ENCODE data around the gene PBXIP1.
"Not testable (repeated sequence)": the region's sequence is repeated elsewhere in the genome, so short reads cannot be mapped to it uniquely, and the experiment has no call there.

The PBXIP1 gene

DNA sequence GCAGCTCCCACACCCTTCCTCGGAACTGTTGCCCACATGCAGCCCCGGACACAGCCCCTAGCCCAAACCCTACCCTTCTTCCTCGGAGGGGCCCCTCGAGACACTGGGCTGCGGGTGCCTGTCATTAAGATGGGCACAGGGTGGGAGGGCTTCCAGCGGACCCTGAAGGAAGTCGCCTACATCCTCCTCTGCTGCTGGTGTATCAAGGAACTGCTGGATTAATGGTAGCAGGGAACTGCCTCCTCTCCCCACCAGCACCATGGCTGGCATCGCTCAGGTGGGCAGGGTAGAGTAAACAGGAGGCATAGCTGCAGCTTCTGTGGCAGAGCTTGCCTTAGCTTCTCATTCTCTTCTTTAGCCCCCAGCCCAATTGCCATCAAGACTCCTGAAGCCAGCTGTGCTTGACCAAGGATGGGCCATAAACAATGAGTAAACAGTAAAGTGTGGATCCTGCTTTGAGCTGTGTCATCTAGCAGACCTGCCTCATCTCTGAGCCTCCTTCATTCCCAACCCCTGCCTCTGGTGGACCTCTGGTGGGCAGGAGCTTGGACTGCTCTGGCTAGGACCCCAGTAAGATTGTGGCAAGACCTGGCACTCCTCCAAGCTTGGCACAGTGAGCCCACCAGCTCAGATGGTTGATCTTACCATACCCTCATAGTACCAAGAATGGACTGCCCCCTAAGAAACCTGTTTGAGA is 37.8 kb upstream of the PBXIP1 start, which contains the start of gene LENEP:
TSS of gene LENEP (plus strand) at position 15 of the 697 bp plus-strand sequence. CDS start at position 37, 22 bp downstream.
- no peak for DNase-seq (ENCODE audit: low spot score)

DNA sequence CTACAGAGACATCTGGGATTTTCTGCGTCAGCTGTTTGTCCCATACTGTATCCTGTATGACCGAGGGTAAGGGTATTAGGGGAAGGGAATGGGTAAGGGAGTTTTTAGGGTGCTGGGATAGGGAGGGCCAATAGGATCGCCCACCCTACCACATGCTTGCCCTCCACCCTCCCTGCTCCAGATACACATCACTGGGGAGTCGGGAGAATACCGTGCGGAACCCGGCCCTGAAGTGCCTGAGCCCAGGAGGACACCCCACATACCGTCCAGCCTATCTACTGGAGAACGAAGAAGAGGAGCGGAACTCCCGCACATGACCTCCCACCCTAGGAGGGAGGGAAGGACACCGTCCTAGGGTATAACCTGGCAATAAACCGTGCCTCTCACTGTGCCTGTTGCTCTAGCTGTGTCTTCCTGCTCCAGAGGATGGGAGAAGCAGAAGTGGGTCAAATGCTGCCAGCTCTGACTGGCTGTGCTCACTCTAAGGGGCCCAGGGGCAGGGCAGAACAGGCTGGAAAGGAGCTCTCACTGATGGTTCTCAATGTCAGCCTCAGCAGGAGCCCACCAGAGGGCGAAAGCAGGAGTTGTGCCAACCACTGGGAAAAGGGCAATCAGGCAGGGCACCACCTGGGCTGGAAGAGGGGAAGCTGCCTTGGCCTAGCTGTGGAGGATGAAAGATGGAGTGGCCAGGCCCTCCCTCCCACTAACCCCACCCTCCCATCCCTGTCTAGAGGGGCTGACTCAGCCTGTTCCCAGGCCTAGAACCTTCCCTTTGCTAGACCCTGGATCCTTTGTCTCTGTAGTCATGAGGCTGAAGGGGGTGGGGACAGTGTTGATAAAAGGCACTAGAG is 37.0 kb upstream of the PBXIP1 start:
- DNase-seq (ENCODE audit: low spot score) = peak; percentile 58

- DNase-seq (ENCODE audit: low spot score) = no peak
Observed at GRCh38 chr1:154990276-154990675, 34.4 kb upstream of the PBXIP1 start.

- DNase-seq (ENCODE audit: low spot score) = no peak
Observed at GRCh38 chr1:154989195-154989860, 33.4 kb upstream of the PBXIP1 start.

- peak; percentile 54 for DNase-seq (ENCODE audit: low spot score)
Observed at GRCh38 chr1:154988058-154988954, 32.4 kb upstream of the PBXIP1 start.

DNA sequence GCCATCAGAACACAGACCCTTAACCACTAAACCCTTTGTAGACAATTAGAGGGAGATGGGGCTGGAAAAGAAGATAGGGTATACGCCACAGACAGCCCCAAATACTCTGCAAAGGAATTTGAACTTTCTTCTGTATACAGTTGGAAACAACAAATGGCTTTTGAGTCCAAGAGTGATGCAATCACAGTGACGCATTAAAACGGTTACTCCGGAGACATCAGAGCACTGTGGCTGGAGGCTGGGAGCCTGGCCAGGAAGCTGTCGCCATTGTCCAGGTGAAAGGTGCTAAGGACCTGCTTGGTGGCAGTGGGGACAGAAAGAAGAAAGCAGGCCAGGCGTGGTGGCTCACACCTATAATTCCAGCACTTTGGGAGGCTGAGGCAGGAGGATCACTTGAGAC is 31.4 kb upstream of the PBXIP1 start:
- DNase-seq (ENCODE audit: low spot score) = no peak

- DNase-seq (ENCODE audit: low spot score) = not testable (repeated sequence)
Observed at GRCh38 chr1:154986736-154987135, 30.8 kb upstream of the PBXIP1 start.

GRCh38 chr1:154983776-154984466 is 28.0 kb upstream of the PBXIP1 start:
- no peak for DNase-seq (ENCODE audit: low spot score)

GRCh38 chr1:154982897-154983648 is 27.2 kb upstream of the PBXIP1 start, which contains the start of gene FLAD1:
Gene FLAD1, plus strand, starts transcription at chr1:154983344. Its CDS starts 351 bp downstream, at chr1:154983695.
- peak; percentile 97 for DNase-seq (ENCODE audit: low spot score)

- no peak for DNase-seq (ENCODE audit: low spot score)
Observed at GRCh38 chr1:154982341-154982740, 26.4 kb upstream of the PBXIP1 start.

DNA sequence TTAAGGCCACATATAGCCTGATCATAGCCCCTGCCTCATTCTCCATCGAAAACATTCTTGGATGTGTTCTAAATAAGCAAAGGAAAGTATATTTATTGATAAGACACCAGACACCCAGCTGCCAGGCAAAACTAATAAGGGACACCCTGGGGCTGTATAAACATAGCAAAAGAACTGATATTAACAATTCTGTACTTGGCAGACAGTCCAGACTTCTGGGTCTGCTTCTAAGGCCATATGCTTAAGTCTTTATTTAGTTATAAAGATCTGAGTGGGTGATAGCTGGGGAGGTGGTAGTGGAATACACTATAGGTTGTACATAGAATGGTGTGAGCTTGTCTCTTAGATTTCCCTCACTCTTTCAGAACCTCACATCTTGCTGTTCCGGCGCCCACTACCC is 22.5 kb upstream of the PBXIP1 start:
- DNase-seq (ENCODE audit: low spot score) = no peak

GRCh38 chr1:154977762-154978161 is 21.9 kb upstream of the PBXIP1 start:
- not testable (repeated sequence) for DNase-seq (ENCODE audit: low spot score)

DNA sequence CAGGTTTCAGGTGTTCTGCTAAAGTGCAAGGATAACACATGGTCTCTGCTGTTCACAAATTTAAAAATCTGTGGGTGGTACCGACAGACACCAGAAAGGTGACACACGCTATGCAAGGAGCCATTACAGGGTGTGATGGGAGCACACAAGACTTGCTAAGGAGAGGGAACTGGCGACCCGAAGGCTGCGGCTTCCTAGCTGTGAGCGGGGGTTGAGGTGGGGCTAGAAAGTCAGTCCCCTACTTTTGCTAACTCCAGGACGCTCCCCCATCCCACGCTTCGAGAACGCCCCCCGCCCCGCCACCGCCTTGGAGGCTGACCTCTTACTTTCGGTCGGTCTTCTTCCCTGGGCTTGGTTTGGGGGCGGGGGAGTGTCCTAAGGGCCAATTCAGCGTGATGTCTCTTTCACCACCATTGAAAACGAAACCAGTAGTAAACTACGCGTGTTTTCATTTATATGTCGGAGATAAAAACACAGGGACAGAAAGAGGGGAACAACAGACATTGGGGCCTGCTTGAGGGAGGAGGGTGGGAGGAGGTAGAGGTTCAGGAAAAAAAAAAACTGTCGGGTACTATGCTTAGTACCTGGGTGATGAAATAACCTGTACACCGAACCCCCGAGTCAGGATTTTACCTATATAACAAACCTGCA is 19.6 kb upstream of the PBXIP1 start:
- DNase-seq (ENCODE audit: low spot score) = peak; percentile 67

DNA sequence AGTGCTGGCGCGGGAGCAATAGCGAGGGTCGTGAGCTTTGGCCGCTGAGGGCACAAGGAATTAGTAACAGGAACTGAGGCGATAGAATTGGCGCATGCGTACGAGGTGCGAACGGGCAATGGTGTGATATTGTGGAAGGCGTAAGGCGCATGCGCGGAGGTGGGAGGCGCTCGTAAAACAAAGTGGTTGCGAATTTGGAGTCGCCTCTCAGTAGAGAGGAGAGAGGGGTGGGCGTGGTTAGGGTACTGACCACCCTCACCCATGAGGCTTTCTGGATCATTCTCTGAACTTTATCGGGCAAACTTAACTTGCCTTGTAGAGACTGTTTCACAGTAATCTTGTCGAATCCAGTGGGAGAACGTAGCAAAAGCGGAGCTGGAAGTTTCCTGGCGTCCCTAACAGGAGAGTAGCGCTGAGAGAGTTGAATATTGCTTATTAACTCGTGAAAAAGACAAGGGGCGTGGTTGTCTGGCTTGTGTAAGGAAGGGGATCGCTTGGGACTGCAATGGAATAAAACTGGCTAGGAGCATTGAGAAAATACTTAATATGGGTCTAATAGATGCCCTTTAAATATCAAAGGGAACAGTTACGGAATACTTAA is 19.0 kb upstream of the PBXIP1 start:
- peak; percentile 100 for DNase-seq (ENCODE audit: low spot score)

DNA sequence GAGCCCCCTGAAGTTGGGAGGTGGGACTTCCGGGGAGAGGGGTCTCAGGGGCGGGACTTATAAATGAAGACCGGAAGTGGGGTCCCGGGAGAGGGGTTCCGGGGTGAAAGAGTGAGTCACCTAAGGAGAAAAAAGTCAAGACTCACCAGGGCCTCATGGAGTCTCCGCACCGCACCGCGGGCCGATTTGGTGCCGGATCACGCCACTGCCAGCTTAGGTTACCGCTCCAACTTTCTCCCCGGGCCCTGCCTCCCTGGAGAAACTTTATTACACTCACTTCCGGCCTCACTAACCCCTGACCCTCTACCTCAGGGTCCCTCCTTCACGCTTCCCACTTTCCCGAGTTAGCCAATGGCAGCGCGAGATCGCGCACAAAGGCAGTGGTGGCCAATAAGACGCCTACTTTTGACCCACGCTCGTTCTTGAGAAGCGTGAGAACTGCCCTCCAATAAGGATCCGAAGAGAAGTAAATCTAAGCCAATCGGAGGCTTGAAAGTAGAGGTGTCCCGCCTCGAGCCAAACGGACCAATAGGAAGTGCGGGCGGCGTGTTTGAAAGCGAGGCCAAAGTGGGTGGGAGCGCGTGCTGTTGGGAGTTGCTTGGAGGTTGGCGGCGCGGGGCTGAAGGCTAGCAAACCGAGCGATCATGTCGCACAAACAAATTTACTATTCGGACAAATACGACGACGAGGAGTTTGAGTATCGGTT is 18.4 kb upstream of the PBXIP1 start, which contains the start of gene CKS1B:
TSS of gene CKS1B (plus strand) at position 580 of the 706 bp plus-strand sequence. CDS start at position 645, 65 bp downstream.
- DNase-seq (ENCODE audit: low spot score) = peak; percentile 99

- peak; percentile 100 for DNase-seq (ENCODE audit: low spot score)
Observed at GRCh38 chr1:154973344-154974101, 17.6 kb upstream of the PBXIP1 start.

DNA sequence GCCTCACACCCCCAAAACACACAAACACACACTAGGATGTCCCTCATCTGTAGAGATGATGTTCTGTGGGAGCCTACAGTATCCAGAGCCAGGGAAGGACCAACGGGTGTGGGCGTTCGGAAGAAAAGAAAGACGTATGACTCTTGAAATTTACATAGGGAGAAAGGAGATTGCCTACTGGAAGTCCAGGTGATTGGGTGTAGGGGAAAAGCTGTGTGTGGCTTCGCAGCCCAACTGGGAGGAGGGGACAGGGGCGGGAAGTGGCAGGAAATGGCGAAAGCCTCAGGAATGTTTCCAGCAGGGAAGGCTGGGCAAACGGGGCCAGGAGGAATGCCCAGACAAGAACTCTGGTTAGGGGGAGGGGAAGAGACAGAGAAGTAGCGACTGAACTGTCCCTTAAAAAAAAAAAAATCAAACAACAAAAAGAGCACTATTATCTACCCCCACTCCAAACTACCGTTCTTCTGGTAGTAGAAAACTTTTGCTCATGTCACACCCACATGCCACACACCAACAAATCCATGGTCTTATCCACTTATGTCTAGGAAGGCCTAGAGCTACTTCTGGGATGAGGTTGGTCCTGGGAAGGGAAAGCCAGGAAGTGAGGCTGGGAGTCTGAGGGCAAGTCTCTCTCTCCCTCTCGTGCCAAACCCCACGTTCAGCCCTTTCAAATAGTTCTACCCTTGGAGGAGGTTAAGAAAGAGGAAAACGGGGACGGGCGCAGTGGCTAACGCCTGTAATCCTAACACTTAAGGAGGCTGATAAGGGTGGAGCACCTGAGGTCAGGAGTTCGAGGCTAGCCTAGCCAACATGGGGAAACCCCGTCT is 16.8 kb upstream of the PBXIP1 start:
- DNase-seq (ENCODE audit: low spot score) = peak; percentile 64

All from hematopoietic multipotent progenitor cell treated with erythropoietin and hydrocortisone succinate and interleukin-3 and kit ligand, for 17 days (in vitro differentiated cells).